SK-MEL-5 (cell line): ENCODE results near the gene PIAS4. TPM values are rescaled to one million over a fixed set of nuclear protein-coding genes. Genes with fewer than 3 reads are reported as not detected.

Source experiments
- small RNA-seq, 2 experiments: library from RNA; depleted of rRNA; stranded (forward); fragments of <200 nt; gene quantifications; one replicate each; pipeline ENCODE3, GENCODE V24; 2014
- total RNA-seq: library from RNA; depleted of rRNA; stranded (reverse); fragments of >200 nt; shearing (Covaris generic); gene quantifications from 2 replicates; pipeline ENCODE4 v1.2.3, GENCODE V29; 2014; rRNA removed

PIAS4 gene
- total RNA-seq, 1 experiment from 2014 or later = 20.6 TPM

Small RNA genes within 50 kb of the gene (small RNA-seq; reads per million reads assigned to genes)
- gene SNORD37 = 0.57 to 19.7 reads per million in 2 experiments

Other genes starting within 250 kb of the PIAS4 start
- 10.5 and 16.7 TPM in 2 replicates for gene APBA3, start 246.0 kb upstream of the PIAS4 start, total RNA-seq
- gene MRPL54, start 245.1 kb upstream of the PIAS4 start, total RNA-seq = 31.0 and 33.8 TPM in 2 replicates
- not detected in 2 replicates for gene RAX2, start 235.5 kb upstream of the PIAS4 start, total RNA-seq
- 20.5 and 22.5 TPM in 2 replicates for gene MATK, start 221.4 kb upstream of the PIAS4 start, total RNA-seq
- 0.18 and 0.72 TPM in 2 replicates for gene ZFR2, start 138.7 kb upstream of the PIAS4 start, total RNA-seq
- gene ATCAY, start 127.1 kb upstream of the PIAS4 start, total RNA-seq = not detected in 2 replicates
- gene NMRK2, start 74.7 kb upstream of the PIAS4 start, total RNA-seq = 1.2 and 2.5 TPM in 2 replicates
- gene DAPK3, start 36.6 kb upstream of the PIAS4 start, total RNA-seq = 55.6 and 62.7 TPM in 2 replicates
- gene EEF2, start 22.3 kb upstream of the PIAS4 start, total RNA-seq = 1,726 and 1,742 TPM in 2 replicates
- 6.9 and 8.2 TPM in 2 replicates for gene ZBTB7A, start 59.2 kb downstream of the PIAS4 start, total RNA-seq
- 192 and 197 TPM in 2 replicates for gene MAP2K2, start 116.4 kb downstream of the PIAS4 start, total RNA-seq
- not detected in 2 replicates for gene CREB3L3, start 145.9 kb downstream of the PIAS4 start, total RNA-seq
- gene SIRT6, start 174.8 kb downstream of the PIAS4 start, total RNA-seq = 10.0 and 12.1 TPM in 2 replicates
- gene ANKRD24, start 175.0 kb downstream of the PIAS4 start, total RNA-seq = 0.05 and 0.16 TPM in 2 replicates
- not detected in 2 replicates for gene EBI3, start 221.8 kb downstream of the PIAS4 start, total RNA-seq
- 20.2 and 20.9 TPM in 2 replicates for gene YJU2, start 239.3 kb downstream of the PIAS4 start, total RNA-seq